HG03460 (cell line): ENCODE results near the gene EAF1.
"Not testable (repeated sequence)": the region's sequence is repeated elsewhere in the genome, so short reads cannot be mapped to it uniquely, and the experiment has no call there.

Experiments used
- ATAC-seq: cut with Tn5 transposase; IDR thresholded peaks from one replicate; pipeline ENCODE4 v1.9.1; 2021; ENCODE audit not compliant: unreplicated experiment

Gene EAF1

DNA sequence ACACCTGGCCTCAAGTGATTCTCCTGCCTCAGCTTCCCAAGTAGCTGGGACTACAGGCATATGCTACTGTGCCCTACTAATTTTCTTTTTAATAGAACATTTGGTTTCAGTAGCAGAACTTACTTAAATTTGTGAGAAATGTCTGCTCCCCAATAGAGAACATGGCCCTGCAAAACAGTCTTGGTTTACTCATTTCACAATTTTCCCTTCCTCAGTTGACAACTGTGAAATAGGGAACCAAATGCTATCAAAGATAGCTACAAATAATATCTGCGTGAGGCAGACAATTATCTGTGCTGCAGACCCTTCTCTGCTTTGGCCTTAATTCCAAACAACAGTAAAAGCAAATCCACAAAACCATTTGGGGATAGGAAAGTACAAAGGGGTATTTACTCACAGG lies 22.6 kb upstream of the EAF1 start:
- no peak for ATAC-seq

- ATAC-seq, result no peak
Observed at GRCh38 chr3:15405448-15406050, 21.8 kb upstream of the EAF1 start.

- ATAC-seq, result no peak
Observed at GRCh38 chr3:15409239-15409638, 18.2 kb upstream of the EAF1 start.

GRCh38 chr3:15409774-15410173 lies 17.6 kb upstream of the EAF1 start:
- ATAC-seq, result no peak

DNA sequence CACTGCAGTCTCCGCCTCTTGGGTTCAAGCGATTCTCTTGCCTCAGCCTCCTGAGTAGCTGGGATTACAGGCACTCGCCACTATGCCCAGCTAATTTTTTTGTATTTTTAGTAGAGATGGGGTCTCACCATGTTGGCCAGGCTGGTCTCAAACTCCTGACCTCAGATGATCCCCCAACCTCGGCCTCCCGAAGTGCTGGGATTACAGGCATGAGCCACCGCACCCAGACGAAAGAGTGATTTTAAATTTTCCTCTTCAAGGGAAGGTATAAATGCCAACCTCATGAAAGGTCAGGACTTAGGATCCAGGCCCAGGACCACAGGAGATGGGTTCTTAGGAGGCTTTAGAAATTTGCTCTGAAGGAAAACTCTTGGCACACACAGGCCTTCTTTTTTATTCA lies 16.4 kb upstream of the EAF1 start:
- not testable (repeated sequence) for ATAC-seq

DNA sequence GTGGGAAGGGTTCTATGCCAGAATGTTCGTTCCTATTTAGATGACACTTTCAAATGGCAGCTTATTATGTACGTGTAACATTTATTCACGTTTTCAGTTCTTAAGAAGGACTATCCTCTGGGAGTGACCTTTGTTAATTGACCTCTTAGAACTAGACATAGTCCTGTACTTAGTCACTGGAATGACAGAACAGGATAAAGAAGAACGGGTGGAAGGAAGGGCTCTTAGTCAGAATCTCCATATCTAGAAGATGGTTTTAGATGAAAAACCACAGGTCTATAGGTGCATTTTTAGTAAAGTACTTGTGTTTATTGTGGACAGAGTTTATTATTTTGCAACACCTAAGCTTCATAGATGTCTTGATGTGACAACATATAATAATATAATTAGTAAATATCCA lies 6.5 kb upstream of the EAF1 start:
- no peak for ATAC-seq

GRCh38 chr3:15426579-15427118 lies 749 bp upstream of the EAF1 start:
- no peak for ATAC-seq

GRCh38 chr3:15427981-15428380 lies 583 bp downstream of the EAF1 start:
- no peak for ATAC-seq

DNA sequence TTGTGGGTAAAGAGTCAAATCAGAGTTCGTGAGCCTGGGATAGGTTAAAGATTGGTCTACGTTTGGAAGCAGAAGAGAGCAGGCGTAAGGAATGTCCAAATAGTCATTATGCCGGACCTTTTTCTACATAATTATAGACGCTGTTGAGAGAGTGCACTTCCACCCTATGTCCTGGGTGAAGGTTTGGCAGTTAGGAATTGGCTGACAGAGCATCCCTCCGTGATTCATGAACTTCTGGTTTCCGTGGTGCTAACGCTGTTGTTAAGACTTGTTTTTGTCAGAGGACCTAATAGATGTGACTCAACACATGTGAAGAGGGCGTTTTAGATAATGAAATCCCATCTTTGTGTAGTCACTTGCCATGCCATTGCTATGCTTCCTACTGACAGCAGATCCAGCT lies 1.1 kb downstream of the EAF1 start:
- ATAC-seq, result no peak

GRCh38 chr3:15429080-15429479 lies 1.7 kb downstream of the EAF1 start:
- ATAC-seq, result no peak

- ATAC-seq, result no peak
Observed at GRCh38 chr3:15430624-15431023, 3.2 kb downstream of the EAF1 start.

DNA sequence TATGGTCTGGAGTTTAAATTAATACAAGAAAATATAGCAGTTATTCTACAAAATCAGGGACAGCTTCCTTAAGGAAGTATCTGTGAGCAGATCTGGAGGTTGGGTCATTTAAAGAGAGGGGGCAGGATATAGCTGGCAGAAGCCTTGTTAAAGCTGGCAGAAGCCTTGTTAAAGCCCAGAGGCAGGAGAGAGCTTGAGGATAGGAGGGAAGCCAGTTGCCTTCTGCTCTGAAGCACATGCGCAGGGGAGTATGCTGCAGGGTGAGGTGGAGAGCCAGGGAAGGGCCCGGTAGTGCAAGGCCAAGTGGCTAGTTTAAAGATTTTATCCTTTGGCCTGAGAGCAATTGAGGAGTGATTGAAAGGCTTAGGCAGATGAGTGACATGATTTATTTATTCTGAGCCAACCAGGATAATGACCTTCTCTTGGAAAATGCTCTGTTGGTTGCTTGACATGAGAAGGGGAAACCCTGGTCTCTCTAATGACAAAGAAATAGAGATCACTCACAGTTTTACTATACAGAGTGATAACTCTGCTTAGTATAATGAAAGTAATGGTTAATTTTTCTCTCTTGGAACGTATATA lies 3.9 kb downstream of the EAF1 start:
- no peak for ATAC-seq

GRCh38 chr3:15433531-15433930 lies 6.1 kb downstream of the EAF1 start:
- no peak for ATAC-seq

GRCh38 chr3:15434756-15435155 lies 7.4 kb downstream of the EAF1 start:
- no peak for ATAC-seq

DNA sequence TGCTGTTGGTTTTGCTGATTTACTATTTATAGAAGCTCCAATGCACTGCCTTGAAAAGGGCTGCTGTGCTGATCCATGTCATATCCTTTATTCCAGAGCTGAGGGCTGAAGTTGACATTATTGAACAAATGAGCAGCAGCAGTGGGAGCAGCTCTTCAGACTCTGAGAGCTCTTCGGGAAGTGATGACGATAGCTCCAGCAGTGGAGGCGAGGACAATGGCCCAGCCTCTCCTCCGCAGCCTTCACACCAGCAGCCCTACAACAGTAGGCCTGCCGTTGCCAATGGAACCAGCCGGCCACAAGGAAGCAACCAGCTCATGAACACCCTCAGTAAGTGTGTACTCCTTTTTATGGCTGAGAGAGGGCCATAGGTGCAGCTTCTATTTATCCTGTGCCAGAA lies 8.8 kb downstream of the EAF1 start:
- ATAC-seq, result no peak

GRCh38 chr3:15438983-15439382 lies 11.6 kb downstream of the EAF1 start:
- no peak for ATAC-seq

DNA sequence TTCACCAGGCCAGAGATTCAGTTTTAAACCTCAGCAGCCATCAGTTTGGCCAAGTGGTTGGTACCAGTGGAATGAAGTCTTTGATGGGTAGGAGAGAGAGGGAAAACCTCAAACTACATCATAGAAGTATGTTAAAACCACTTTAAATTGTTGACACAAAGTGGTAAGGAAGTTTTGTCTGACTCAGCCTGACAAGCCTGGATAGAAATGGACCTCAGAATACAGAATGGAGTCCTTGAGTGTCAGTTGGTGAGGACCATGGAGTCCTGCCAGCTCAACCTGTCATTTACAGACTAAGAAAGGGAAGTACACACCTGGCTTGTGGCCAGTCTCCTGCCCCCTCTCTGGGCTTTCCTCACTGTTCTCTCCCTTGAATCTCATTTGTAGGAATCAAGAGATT lies 12.1 kb downstream of the EAF1 start:
- no peak for ATAC-seq

- no peak for ATAC-seq
Observed at GRCh38 chr3:15440891-15441290, 13.5 kb downstream of the EAF1 start.

DNA sequence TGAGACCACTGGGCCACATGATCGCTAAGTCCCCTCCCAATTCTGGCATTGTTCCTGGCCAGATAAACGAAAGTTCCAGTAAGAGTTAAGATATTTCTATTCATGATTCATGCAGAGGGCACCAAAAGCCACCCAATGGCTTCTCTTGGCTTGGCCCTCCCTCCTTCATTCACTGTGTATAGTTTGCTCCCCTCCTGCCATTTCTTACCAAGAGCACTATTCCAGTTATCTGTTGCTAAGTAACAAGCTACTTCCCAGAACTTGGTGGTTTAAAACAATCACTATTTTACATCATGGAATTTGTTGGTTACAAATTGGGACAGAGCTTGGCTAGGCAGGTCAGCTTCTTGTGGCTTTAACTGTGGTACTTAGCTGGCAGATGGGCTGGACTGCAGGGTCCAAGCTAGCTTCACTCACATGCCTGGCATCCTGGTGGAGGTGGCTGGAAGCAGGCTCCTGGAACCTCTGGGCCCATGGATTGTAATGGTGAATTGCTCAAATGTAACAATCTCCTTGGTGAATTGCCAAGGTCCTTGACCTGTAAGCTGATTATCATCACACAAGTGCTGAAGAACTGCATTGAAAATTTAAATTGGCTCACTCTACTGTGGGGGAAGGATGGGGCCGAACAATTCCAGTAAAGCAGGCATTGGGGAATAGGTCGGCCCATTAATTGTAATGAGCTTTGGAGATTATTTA lies 16.6 kb downstream of the EAF1 start:
- ATAC-seq, result no peak

- no peak for ATAC-seq
Observed at GRCh38 chr3:15449489-15450224, 22.3 kb downstream of the EAF1 start.

DNA sequence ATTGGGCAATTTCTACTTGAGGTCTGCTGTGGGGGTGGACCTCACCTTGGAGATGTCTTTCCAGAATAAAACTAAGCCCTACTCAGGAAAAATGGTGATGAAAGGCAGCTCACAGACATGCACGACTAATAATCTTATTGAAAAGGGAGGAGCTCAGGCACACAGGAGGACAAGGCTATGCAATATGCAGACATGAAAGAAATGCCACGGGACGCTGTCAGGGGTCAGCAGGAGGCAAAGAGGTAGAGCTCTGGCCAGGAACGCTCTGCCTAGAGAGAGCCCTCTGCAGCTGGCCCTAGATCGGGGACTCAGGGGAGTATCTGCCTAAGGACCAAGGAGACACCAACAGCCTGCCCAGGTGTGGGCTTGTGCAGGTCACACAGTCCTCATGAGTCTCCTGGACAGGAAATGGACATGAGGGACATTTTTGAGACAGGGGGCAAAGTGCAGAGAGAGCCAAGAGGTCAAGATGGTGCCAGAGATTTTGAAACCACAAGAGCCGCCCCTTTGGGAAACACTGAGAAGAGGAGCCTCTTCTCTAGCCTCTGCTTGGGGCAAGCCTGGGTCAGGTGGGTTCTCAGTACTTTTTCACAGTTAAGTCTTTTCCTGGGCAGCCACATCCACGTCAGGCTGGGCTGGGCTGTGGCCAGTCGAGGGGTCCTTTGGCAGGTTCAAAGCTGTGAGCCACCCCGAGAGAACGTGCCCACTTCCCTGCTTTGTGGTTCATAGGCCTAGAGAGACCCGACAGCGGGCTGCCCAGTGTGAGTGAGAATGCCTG lies 23.2 kb downstream of the EAF1 start:
- ATAC-seq, result no peak
